ENCODE data around the gene CCDC30.

- no peak for TF ChIP-seq POLR2A (IDR thresholded peaks at IDR 0.05; ENCODE audit: extremely low read depth, insufficient read length)
- TF ChIP-seq CTCF (IDR thresholded peaks at IDR 0.05; ENCODE audit: low read depth, low read length) = no peak
- no peak for TF ChIP-seq MAX (IDR thresholded peaks at IDR 0.05; ENCODE audit: low read depth, low read length)
Observed at GRCh38 chr1:42670425-42670824, 207.3 kb downstream of the CCDC30 start.
